Naive thymus-derived CD4-positive, alpha-beta T cell (primary cell): Measurements from ENCODE around the gene USP17L29. TPM values are rescaled to one million over a fixed set of nuclear protein-coding genes. Genes with fewer than 3 reads are reported as not detected.
"Not testable (repeated sequence)": the region's sequence is repeated elsewhere in the genome, so short reads cannot be mapped to it uniquely, and the experiment has no call there.

Experiments
- ATAC-seq: fragments of 150-1000 bp; cut with Tn5 transposase; 2 replicates; pipeline ENCODE4 v1.10.0; 2021; ENCODE audit warnings: mild to moderate bottlenecking, moderate library complexity
- CTCF ChIA-PET: fragments of 350-600 bp; sonication (Branson Sonifier 250); formaldehyde crosslinking; loops from one replicate; lab custom pipeline; 2021; ENCODE audit warnings: antibody characterized with exemption; lab: Charles Lee
- POLR2A ChIA-PET: fragments of 350-600 bp; sonication (Branson Sonifier 250); formaldehyde crosslinking; loops from one replicate; lab custom pipeline; 2021; ENCODE audit warnings: antibody characterized with exemption, inconsistent platforms; lab: Charles Lee
- DNase-seq, 9 donors: peaks; one replicate each; pipeline versions ENCODE4 v3.0.0 to v3.0.0-alpha.2; 2020 to 2022; ENCODE audit warnings: mixed read lengths in 1 of 9
- H3K27ac ChIP-seq: one replicate; pipeline ENCODE4 v1.7.0; 2013; ENCODE audit warnings: mild to moderate bottlenecking, low read depth, low read length, moderate library complexity
- H3K27me3 ChIP-seq, 2 donors: one replicate each; pipeline ENCODE4 v1.7.0; 2013; ENCODE audit warnings: low read length in 2 of 2, mild to moderate bottlenecking in 2 of 2, moderate library complexity in 2 of 2; ENCODE audit not compliant: control insufficient read depth in 2 of 2, insufficient read depth in 2 of 2
- H3K36me3 ChIP-seq, 3 experiments: 1 replicate in 2 of 3; 2 replicates in 1 of 3; pipeline ENCODE4 v1.7.0; 2013; ENCODE audit warnings: low read length in 3 of 3, mild to moderate bottlenecking in 3 of 3, moderate library complexity in 1 of 3; ENCODE audit not compliant: insufficient read depth in 3 of 3, control insufficient read depth in 2 of 3
- H3K4me1 ChIP-seq, 2 donors: one replicate each; pipeline ENCODE4 v1.7.0; 2013; ENCODE audit warnings: low read length in 2 of 2, mild to moderate bottlenecking in 2 of 2, moderate library complexity in 1 of 2; ENCODE audit not compliant: control insufficient read depth in 2 of 2, insufficient read depth in 2 of 2
- H3K4me3 ChIP-seq: 2 replicates; pipeline ENCODE4 v1.7.0; 2013; ENCODE audit warnings: mild to moderate bottlenecking, low read length
- H3K9me3 ChIP-seq, 3 experiments: 1 replicate in 2 of 3; 2 replicates in 1 of 3; pipeline ENCODE4 v1.7.0; 2013; ENCODE audit warnings: low read length in 3 of 3; ENCODE audit not compliant: control insufficient read depth in 2 of 3
- H3K27ac Mint-ChIP-seq, 9 donors: one replicate each; pipeline ENCODE4 v1.8.0; 2020 to 2022; ENCODE audit warnings: mixed read lengths in 9 of 9, mild to moderate bottlenecking in 8 of 9, moderate library complexity in 5 of 9, inconsistent platforms in 2 of 9
- H3K27me3 Mint-ChIP-seq, 5 donors: one replicate each; pipeline ENCODE4 v1.8.0; 2021 to 2022; ENCODE audit warnings: mixed read lengths in 5 of 5, mild to moderate bottlenecking in 1 of 5
- H3K36me3 Mint-ChIP-seq, 5 donors: one replicate each; pipeline ENCODE4 v1.8.0; 2020 to 2022; ENCODE audit warnings: mixed read lengths in 5 of 5, mild to moderate bottlenecking in 3 of 5, inconsistent platforms in 1 of 5
- H3K4me1 Mint-ChIP-seq, 7 donors: one replicate each; pipeline ENCODE4 v1.8.0; 2020 to 2022; ENCODE audit warnings: mixed read lengths in 7 of 7, mild to moderate bottlenecking in 3 of 7, inconsistent platforms in 1 of 7
- H3K4me3 Mint-ChIP-seq, 10 donors: one replicate each; pipeline ENCODE4 v1.8.0; 2020 to 2022; ENCODE audit warnings: mild to moderate bottlenecking in 10 of 10, mixed read lengths in 10 of 10, moderate library complexity in 6 of 10, inconsistent platforms in 2 of 10
- H3K9me3 Mint-ChIP-seq, 11 donors: one replicate each; pipeline ENCODE4 v1.8.0; 2020 to 2022; ENCODE audit warnings: mixed read lengths in 11 of 11, mild to moderate bottlenecking in 4 of 11, inconsistent platforms in 1 of 11, moderate library complexity in 1 of 11
- intact Hi-C, 2 donors: fragments of 100-400 bp; cut with micrococcal nuclease; formaldehyde crosslinking; loops; one replicate each; pipeline ENCODE4 v1.15.1; 2023
- polyA plus RNA-seq, 2 donors: library from polyadenylated mRNA; unstranded; fragments of 300-500 nt; fragmentation: Illumina TruSeq; gene quantifications; one replicate each; pipeline ENCODE4 v1.2.3, GENCODE V29; 2021
- total RNA-seq, 6 experiments: library from RNA in 5 of 6; stranded (reverse) in 5 of 6; gene quantifications; 1 replicate in 5 of 6; 2 replicates in 1 of 6; pipeline ENCODE4 v1.2.3 and lab custom pipeline; 2021 to 2026

The USP17L29 gene
- total and polyA plus RNA-seq, 7 experiments from 2014 or later: not detected

DNA sequence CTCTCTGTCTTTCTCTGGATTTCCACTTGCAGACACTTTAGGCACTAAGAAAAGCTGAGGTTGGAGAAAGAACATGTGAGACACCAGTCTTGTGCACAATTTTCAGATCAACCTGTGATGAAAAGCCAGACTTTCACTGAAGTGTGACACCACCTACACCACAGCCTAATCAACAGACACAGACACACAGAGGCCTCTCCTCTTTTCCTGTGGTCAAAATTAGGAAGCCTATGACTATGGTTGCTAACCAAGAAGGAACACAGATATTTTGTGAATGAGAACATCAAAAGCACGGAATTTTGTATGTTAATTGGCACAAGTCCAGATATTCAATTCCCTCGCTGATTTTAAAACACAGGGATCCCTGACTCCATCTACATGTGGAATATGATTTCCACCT lies 35.6 kb downstream of the USP17L29 start:
- H3K4me1 Mint-ChIP-seq, CTCF ChIA-PET, H3K27ac Mint-ChIP-seq, POLR2A ChIA-PET, H3K4me1 ChIP-seq, H3K9me3 ChIP-seq, intact Hi-C loops, H3K27ac ChIP-seq, H3K4me3 Mint-ChIP-seq, H3K4me3 ChIP-seq, H3K36me3 ChIP-seq, ATAC-seq, H3K27me3 ChIP-seq, H3K36me3 Mint-ChIP-seq, H3K9me3 Mint-ChIP-seq, DNase-seq: not testable (repeated sequence)
- peaks cover 4 to 14% (median 9%) of the 10 kb centered on the region in 5 donors for H3K27me3 Mint-ChIP-seq

Other genes with a start within 250 kb of the USP17L29 start
- gene FAM90A26, start 183.2 kb upstream of the USP17L29 start, total RNA-seq: not detected
- gene FAM90A26, start 183.2 kb upstream of the USP17L29 start, polyA plus RNA-seq: not detected
- gene USP17L10, start 143.0 kb upstream of the USP17L29 start, total RNA-seq: not detected
- not detected for gene USP17L10, start 143.0 kb upstream of the USP17L29 start, polyA plus RNA-seq
- gene USP17L11, start 138.2 kb upstream of the USP17L29 start, total RNA-seq: not detected
- not detected for gene USP17L11, start 138.2 kb upstream of the USP17L29 start, polyA plus RNA-seq
- gene USP17L12, start 133.5 kb upstream of the USP17L29 start, total RNA-seq: not detected
- gene USP17L12, start 133.5 kb upstream of the USP17L29 start, polyA plus RNA-seq: not detected
- not detected for gene USP17L13, start 128.7 kb upstream of the USP17L29 start, total RNA-seq
- not detected for gene USP17L13, start 128.7 kb upstream of the USP17L29 start, polyA plus RNA-seq
- not detected for gene USP17L15, start 119.3 kb upstream of the USP17L29 start, total RNA-seq
- not detected for gene USP17L15, start 119.3 kb upstream of the USP17L29 start, polyA plus RNA-seq
- not detected for gene USP17L17, start 109.8 kb upstream of the USP17L29 start, total RNA-seq
- not detected for gene USP17L17, start 109.8 kb upstream of the USP17L29 start, polyA plus RNA-seq
- not detected for gene USP17L18, start 105.0 kb upstream of the USP17L29 start, total RNA-seq
- not detected for gene USP17L18, start 105.0 kb upstream of the USP17L29 start, polyA plus RNA-seq
- gene USP17L19, start 100.3 kb upstream of the USP17L29 start, total RNA-seq: not detected
- gene USP17L19, start 100.3 kb upstream of the USP17L29 start, polyA plus RNA-seq: not detected
- not detected for gene USP17L20, start 95.5 kb upstream of the USP17L29 start, total RNA-seq
- not detected for gene USP17L20, start 95.5 kb upstream of the USP17L29 start, polyA plus RNA-seq
- gene USP17L21, start 90.8 kb upstream of the USP17L29 start, total RNA-seq: not detected
- not detected for gene USP17L21, start 90.8 kb upstream of the USP17L29 start, polyA plus RNA-seq
- gene USP17L22, start 86.0 kb upstream of the USP17L29 start, total RNA-seq: not detected
- not detected for gene USP17L22, start 86.0 kb upstream of the USP17L29 start, polyA plus RNA-seq
- gene USP17L24, start 28.5 kb upstream of the USP17L29 start, total RNA-seq: not detected
- not detected for gene USP17L24, start 28.5 kb upstream of the USP17L29 start, polyA plus RNA-seq
- gene USP17L25, start 23.7 kb upstream of the USP17L29 start, total RNA-seq: not detected
- gene USP17L25, start 23.7 kb upstream of the USP17L29 start, polyA plus RNA-seq: not detected
- not detected for gene USP17L26, start 19.0 kb upstream of the USP17L29 start, total RNA-seq
- gene USP17L26, start 19.0 kb upstream of the USP17L29 start, polyA plus RNA-seq: not detected
- not detected for gene USP17L5, start 14.2 kb upstream of the USP17L29 start, total RNA-seq
- not detected for gene USP17L5, start 14.2 kb upstream of the USP17L29 start, polyA plus RNA-seq
- gene USP17L27, start 9.5 kb upstream of the USP17L29 start, total RNA-seq: not detected
- gene USP17L27, start 9.5 kb upstream of the USP17L29 start, polyA plus RNA-seq: not detected
- gene USP17L28, start 4.7 kb upstream of the USP17L29 start, total RNA-seq: not detected
- gene USP17L28, start 4.7 kb upstream of the USP17L29 start, polyA plus RNA-seq: not detected
- not detected for gene USP17L30, start 9.5 kb downstream of the USP17L29 start, total RNA-seq
- gene USP17L30, start 9.5 kb downstream of the USP17L29 start, polyA plus RNA-seq: not detected
- not detected for gene DEFB131A, start 90.8 kb downstream of the USP17L29 start, total RNA-seq
- gene DEFB131A, start 90.8 kb downstream of the USP17L29 start, polyA plus RNA-seq: not detected